Prostate gland (tissue), 2 donors: ENCODE measurements around the gene OR9K2.
"Not testable (repeated sequence)": the region's sequence is repeated elsewhere in the genome, so short reads cannot be mapped to it uniquely, and the experiment has no call there.

Experiments
- CTCF ChIP-seq, 4 experiments: fragments of 200-600 bp in 2 of 4; fragments of 450-650 bp in 2 of 4; sonication (generic) in 2 of 4; IDR thresholded peaks; 1 replicate in 3 of 4; 2 replicates in 1 of 4; pipeline ENCODE4 v1.5.1; 2016 to 2019; ENCODE audit warnings: antibody characterized with exemption in 4 of 4, mild to moderate bottlenecking in 2 of 4, moderate library complexity in 2 of 4
- POLR2A ChIP-seq: fragments of 450-650 bp; IDR thresholded peaks from one replicate; pipeline ENCODE4 v1.6.1; 2016; ENCODE audit warnings: antibody characterized with exemption, mild to moderate bottlenecking

GRCh38 chr12:55167010-55167640, 40.9 kb downstream of the OR9K2 start:
- TF ChIP-seq POLR2A; CTCF (IDR thresholded peaks at IDR 0.05): not testable (repeated sequence)
